GM21737 (cell line): ENCODE results near the gene TOPBP1.

ENCODE experiments used
- ATAC-seq: cut with Tn5 transposase; IDR thresholded peaks from one replicate; pipeline ENCODE4 v1.9.1; 2021; ENCODE audit warnings: mild to moderate bottlenecking, moderate library complexity; ENCODE audit not compliant: unreplicated experiment

TOPBP1 gene

GRCh38 chr3:133611534-133611933 is 50.2 kb downstream of the TOPBP1 start:
- no peak for ATAC-seq

- no peak for ATAC-seq
Measured at GRCh38 chr3:133610031-133610430, 51.7 kb downstream of the TOPBP1 start.

GRCh38 chr3:133608388-133608787 is 53.4 kb downstream of the TOPBP1 start:
- ATAC-seq: no peak

- no peak for ATAC-seq
Measured at GRCh38 chr3:133607816-133608215, 53.9 kb downstream of the TOPBP1 start.

GRCh38 chr3:133606902-133607301 is 54.8 kb downstream of the TOPBP1 start:
- no peak for ATAC-seq

GRCh38 chr3:133606342-133606741 is 55.4 kb downstream of the TOPBP1 start:
- ATAC-seq: no peak

- ATAC-seq: no peak
Measured at GRCh38 chr3:133600572-133601081, 61.1 kb downstream of the TOPBP1 start.

- ATAC-seq: no peak
Measured at GRCh38 chr3:133599280-133599679, 62.5 kb downstream of the TOPBP1 start.

GRCh38 chr3:133598405-133598804 is 63.3 kb downstream of the TOPBP1 start:
- ATAC-seq: no peak

- no peak for ATAC-seq
Measured at GRCh38 chr3:133595341-133595740, 66.4 kb downstream of the TOPBP1 start.

GRCh38 chr3:133593243-133593642 is 68.5 kb downstream of the TOPBP1 start:
- no peak for ATAC-seq

GRCh38 chr3:133592843-133593242 is 68.9 kb downstream of the TOPBP1 start:
- ATAC-seq: no peak

GRCh38 chr3:133591271-133591742 is 70.4 kb downstream of the TOPBP1 start:
- no peak for ATAC-seq

- no peak for ATAC-seq
Measured at GRCh38 chr3:133589503-133589902, 72.2 kb downstream of the TOPBP1 start.

GRCh38 chr3:133588784-133589465 is 72.8 kb downstream of the TOPBP1 start:
- no peak for ATAC-seq

- ATAC-seq: no peak
Measured at GRCh38 chr3:133588035-133588434, 73.7 kb downstream of the TOPBP1 start.

GRCh38 chr3:133583396-133583795 is 78.3 kb downstream of the TOPBP1 start:
- ATAC-seq: no peak

- no peak for ATAC-seq
Measured at GRCh38 chr3:133578548-133579191, 83.1 kb downstream of the TOPBP1 start.

- no peak for ATAC-seq
Measured at GRCh38 chr3:133576169-133576568, 85.6 kb downstream of the TOPBP1 start.

GRCh38 chr3:133575086-133575485 is 86.7 kb downstream of the TOPBP1 start:
- ATAC-seq: no peak

- peak; percentile 34 for ATAC-seq
Measured at GRCh38 chr3:133574260-133574881, 87.4 kb downstream of the TOPBP1 start.
